GM18511 (cell line): Measurements from ENCODE around the gene SIK2.

Source experiments
- ATAC-seq: cut with Tn5 transposase; IDR thresholded peaks from one replicate; pipeline ENCODE4 v1.9.1; 2021; ENCODE audit warnings: mild to moderate bottlenecking, moderate library complexity; ENCODE audit not compliant: unreplicated experiment

Gene SIK2

DNA sequence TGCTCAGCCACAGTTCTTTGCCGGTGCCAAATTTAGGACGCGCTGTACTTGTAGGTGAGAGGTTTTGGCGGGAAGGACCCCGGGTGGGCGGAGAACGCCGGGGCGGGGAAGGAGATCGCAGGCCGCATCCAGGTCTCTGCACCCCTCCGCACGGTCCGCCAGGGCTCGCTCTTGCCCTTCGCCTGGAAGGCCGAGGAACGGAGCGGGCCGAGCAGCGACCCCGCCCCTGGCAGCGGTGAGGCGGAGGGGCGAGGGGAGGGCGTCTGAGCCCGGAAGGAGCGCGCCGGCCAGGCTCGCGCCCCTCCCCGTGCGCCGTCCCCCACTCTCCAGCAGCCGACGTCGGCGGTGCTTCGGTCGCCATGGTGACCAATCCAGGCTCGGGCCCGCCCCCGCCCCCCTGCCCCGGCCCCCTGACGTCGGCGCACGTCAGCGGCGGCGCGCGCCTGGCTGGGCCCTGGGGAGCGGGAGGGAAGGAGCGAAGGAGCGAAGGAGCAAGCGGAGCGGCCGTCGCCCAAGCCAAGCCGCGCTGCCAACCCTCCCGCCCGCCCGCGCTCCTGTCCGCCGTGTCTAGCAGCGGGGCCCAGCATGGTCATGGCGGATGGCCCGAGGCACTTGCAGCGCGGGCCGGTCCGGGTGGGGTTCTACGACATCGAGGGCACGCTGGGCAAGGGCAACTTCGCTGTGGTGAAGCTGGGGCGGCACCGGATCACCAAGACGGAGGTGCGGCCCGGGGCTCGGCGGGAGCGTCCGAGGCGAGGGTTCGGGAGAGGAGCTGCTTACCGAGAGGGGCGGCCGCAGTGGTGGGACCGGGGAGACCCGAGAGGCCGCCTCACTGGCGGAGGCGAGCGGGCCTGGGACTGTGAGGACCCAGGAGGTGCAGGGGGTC lies at the start of gene SIK2:
SIK2 (plus strand) TSS at position 471 of the 886 bp plus-strand sequence; CDS start at position 586, 115 bp downstream.
- ATAC-seq: peak; percentile 86

DNA sequence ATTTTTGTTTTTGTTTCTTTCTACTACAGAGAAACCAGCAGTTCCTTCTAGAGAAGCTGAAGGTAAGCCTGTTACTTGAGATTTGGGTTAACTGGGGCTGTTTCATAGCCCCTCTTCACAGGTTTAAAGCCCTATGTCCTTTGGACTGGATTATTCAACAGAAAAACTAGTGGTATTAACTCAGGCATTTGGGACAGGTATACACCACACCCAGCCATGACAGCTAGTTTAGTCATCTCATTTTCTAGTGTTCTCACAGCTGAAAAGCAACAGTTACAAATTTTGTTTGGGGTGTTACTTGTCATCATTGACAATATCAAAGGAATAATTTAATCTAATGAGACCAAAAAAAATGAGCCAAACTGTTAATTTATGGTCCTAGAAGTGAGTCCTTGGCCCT lies 47.7 kb upstream of the SIK2 start:
- ATAC-seq: no peak

DNA sequence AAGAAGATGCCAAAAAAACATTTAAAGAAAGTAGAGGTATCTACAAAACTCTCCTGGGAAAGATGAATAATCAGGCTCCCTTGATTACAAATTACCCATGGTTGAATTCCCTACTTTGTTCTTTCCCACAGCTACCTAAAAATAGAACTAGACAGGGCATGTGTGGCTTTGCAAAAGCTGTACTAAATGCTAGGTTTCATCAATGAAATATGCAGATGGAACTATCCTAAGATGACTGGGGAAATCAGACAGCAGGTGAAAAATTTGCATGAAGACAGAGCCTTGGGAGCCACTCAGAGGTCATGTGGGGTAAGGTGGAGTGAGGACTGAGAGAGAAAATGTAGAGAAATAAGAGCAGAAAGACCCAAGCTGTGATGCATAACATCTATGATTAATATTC lies 47.0 kb upstream of the SIK2 start:
- no peak for ATAC-seq

DNA sequence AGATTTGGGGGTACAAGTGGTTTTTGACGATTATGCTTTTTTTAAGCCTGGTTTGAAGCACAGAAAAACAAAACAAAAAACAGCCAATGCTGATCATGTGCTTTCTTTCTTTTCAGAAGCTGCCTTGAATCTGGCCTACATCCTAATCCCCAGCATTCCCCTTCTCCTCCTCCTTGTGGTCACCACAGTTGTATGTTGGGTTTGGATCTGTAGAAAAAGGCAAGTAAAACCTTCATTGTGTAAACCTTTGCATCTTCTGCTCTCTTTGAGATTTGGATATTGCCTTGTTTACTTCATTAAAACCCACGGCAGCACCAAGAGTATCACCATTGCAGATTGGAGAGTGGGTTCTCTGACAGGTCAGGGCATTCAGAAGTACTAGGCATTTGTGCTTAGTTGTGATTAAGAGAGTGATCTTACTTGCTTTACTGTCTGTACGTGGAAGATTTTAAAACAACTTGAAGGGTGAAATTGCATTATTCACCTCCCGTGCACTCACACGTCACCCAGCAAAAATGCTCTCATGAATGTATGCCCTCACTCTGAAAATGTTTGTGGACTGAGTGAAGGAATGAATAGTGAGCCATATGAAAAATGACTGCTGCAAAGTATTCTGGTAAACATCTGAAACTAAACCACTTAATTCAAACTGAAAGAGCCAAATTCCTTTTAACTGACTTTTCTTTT lies 44.7 kb upstream of the SIK2 start:
- no peak for ATAC-seq

DNA sequence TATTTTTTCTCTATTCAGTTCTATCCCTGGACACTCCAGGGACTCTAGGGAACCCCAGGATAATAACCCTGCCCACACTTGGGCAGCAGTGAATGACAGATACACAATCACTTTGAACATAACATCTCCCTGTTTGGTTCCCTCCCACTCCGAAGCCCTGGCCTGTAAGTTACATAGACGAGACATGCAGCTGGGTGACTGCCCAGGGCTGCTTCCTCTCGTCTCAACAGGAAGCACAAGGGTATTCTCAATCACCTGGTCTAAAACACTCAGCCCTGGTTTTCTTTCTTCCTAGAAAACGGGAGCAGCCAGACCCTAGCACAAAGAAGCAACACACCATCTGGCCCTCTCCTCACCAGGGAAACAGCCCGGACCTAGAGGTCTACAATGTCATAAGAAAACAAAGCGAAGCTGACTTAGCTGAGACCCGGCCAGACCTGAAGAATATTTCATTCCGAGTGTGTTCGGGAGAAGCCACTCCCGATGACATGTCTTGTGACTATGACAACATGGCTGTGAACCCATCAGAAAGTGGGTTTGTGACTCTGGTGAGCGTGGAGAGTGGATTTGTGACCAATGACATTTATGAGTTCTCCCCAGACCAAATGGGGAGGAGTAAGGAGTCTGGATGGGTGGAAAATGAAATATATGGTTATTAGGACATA lies 42.3 kb upstream of the SIK2 start:
- no peak for ATAC-seq

DNA sequence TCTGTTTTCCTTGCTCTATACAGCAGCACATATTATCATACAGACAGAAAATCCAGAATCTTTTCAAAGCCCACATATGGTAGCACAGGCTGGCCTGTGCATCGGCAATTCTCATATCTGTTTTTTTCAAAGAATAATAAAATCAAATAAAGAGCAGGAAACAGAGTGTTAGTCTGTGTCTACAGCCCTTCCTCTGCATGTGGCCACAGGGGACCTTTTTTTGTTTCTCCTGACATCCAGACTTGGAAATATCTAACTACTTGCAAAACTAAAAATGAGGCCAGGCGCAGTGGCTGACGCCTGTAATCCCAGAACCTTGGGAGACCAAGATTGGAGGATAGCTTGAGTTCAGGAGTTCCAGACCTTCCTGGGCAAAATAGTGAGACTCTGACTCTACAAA lies 41.4 kb upstream of the SIK2 start:
- ATAC-seq: no peak

DNA sequence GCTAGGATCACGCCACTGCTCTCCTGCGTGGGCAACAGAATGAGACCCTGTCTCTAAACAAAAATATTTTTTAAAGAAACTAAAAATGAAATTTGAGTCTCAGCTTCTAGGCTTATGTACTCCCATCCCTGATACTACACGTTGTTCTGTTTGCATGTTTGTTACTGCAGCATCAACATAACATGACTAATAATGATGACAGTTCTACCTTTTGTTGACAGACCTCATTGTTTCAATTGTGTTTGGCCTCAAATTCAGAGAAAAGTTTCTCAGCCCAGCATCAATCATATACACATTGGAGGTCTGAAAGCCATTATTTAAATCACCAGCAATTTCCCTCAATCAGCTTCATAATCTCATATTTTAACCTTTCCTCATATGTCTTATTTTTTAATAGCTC lies 40.9 kb upstream of the SIK2 start:
- ATAC-seq: no peak

DNA sequence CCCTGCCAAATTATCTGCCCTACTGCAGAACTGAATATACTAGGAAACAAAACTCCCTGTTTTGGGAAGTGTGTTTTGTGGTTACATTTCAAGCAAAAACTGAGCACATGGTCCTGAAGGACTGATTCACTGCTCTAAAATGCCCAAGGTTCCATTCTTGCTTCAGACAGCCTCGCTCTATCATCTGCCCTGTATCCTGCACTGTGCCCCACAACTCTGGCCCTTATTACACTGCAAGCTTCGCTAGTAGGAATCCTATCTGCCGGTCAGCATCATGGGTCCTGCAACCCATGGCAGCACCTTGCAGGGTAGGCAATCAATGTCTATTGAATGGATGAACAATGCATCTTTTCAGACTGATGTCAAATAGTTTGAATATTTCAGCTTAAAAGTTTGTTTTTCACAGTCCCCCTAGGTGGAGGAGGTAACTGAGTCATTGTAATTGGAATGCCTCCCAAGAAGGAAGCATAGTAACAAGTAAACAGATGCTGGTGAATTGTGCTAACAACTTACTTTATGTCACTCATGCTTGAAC lies 40.4 kb upstream of the SIK2 start:
- no peak for ATAC-seq

DNA sequence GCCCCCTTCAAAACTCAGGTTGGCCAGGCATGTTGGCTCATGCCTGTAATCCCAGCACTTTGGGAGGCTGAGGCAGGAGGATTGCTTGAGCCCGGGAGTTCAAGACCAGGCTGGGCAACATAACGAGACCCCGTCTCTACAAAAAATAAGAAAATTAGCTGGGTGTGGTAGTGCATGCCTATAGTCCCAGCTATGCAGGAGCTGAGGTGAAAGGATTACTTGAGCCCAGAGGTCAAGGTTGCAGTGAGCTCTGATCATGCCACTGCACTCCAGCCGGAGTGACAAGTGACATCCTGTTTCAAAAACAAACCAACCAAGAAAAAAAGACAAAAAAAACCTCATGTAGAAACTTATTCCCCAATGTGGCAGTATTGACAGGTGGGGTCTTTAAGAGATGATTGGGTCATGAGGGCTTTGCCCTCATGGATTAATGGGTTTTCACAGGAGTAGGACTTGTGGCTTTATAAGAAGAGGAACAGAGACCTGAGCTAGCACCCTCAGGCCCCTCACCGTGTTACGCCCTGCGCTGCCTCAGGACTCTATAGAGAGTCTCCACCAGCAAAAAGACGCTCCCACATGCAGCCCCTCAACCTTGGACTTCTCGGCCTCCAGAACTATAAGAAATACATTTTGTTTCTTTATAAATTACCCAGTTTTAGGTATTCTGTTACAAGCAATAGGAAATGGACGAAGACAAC lies 39.4 kb upstream of the SIK2 start:
- no peak for ATAC-seq

DNA sequence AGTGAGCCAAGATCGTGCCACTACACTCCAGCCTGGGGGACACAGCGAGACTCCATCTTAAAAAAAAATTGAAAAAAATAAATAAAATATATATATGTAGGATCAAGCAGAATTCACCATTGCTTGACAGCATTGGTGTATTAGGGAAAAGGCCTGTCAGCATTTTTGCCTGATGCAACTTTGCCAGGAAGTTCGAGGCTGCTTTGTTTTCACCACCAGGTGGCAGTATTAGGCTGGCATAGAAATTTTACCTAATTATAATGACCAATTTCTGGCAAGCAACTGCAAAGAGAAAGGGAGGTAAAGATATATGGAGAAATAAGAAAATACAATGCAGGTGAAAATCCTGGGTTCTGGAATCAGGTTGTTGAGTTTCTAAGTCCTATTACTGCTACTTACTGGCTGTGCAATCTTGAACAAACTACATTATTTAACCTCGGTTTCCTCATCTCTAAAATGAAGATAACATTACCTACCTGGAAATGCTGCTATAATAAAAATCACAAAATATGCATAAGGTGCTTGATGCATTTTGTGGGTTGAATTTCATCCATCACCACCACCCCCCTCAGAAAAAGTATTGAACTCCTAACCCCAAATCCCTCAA lies 37.0 kb upstream of the SIK2 start:
- ATAC-seq: peak; percentile 49

DNA sequence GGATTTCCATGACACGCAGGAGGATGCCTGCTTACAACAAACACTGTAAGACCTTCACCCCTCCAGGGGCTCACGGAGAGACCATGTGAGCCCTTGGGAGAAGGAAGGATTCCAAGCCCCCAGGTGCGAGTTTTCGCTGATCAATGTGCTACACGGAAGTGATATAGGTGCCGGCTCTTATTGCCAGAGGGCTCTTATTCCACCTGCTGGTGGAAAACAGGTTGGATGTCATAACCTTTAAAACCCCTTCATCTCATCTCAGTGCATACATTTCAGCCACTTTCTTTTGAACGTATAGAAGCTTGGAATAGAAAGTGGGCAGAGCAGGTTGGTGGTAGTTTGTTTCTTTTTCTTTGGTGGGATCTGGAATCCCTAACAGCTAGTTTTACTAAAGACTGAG lies 35.9 kb upstream of the SIK2 start:
- no peak for ATAC-seq

DNA sequence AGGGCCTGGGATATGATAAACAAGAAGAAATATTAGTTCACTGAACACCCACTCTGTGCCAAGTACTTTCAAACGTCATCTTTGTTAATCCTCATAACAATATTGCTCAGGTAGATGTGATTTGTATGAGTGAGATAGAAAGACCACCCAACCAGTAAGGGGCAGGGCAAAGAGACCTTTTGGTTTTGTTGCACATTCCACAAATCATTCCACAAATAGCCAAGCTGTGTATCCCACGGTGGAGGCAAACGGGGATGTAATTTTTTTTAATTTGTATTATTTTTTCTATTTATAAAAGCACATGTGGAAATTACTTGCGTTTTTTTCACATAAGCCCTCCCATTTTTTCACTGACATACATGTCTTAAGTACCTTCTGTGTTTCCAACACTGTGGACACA lies 32.8 kb upstream of the SIK2 start:
- ATAC-seq: no peak

DNA sequence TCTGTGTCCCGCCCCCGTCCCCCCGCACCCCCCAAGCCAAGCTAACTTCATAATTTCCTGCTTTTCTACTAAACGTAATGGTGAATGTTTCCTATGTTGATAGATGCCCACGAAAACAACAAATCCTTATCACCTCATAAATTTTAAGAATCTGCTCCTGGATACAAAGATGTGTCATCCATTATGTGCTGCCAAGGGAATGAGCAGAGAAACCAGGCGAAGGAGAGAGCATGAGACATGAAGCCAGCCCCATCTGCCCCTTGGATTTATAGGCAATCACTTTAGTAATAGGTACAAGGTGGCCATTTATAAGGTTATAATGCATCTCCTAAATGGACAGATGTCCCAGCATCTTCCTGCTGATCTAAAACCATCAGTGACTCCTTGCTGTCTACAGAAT lies 31.5 kb upstream of the SIK2 start:
- no peak for ATAC-seq

DNA sequence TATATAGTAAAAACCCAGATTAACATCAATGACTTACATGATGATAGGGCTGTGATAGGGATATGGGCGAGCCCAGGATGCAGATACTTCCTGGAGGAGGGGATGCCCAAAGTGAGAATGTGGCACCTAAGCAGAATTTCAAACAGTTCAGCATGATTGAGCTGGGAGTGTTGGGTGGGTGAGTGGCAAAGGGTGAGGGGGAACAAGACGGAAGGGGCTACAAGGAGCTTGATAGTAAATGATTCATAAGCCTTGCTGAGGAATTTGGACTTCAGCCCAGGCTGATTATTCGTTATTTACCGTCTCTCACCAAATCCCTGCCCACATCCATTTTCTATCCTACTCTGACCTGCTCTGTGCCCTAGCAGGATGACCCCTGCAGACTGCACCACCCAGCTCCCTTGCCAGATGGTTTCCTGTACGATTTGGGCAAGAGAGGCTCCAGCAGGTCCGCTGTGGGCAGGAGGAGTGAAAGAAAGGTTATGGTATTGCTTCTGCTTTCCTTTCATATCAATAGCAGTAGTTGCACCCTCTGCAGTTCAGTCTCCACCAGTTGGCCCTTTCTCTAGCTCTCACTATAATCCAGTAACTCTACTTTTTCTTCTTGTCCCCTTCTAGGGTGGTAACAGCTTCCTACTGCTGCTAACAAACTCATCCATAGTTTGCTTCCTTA lies 30.3 kb upstream of the SIK2 start:
- ATAC-seq: peak; percentile 59

DNA sequence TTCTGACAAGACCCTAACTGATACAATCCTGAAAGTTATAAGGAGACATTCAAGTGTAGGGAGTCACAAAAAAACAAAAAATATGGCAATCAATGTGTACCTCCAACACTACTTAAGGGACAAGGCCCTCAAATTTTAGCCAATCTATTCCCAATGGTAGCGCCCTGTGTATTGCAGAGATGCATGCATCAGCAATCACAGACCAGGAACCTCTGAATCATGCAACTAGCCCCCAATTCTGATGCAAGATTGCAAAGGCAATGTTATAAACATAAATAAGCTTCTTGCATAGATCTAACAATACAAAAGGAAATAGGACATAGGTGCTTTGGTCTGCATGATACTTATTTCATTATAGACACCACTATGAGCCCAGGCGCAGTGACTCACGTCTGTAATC lies 29.7 kb upstream of the SIK2 start:
- no peak for ATAC-seq

DNA sequence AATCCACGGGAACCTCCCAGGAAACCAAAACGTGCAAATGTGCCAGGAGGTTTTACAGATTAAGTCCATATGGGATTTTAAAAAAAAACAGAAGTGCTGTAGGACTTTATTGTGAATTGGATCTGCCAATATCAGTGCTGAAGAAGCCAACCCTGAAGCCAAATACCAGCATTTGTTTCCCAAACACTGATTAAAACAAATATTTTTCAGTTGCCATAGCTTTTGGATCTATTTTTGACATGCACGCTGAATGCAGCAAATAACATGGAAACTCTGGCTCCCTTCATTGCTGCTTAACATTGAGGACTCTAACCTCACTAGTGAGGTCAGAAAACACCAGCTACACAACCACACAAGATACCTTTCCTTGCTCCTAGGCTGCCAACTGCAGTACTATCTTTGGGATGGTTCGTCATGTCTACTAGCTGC lies 28.4 kb upstream of the SIK2 start:
- ATAC-seq: no peak

DNA sequence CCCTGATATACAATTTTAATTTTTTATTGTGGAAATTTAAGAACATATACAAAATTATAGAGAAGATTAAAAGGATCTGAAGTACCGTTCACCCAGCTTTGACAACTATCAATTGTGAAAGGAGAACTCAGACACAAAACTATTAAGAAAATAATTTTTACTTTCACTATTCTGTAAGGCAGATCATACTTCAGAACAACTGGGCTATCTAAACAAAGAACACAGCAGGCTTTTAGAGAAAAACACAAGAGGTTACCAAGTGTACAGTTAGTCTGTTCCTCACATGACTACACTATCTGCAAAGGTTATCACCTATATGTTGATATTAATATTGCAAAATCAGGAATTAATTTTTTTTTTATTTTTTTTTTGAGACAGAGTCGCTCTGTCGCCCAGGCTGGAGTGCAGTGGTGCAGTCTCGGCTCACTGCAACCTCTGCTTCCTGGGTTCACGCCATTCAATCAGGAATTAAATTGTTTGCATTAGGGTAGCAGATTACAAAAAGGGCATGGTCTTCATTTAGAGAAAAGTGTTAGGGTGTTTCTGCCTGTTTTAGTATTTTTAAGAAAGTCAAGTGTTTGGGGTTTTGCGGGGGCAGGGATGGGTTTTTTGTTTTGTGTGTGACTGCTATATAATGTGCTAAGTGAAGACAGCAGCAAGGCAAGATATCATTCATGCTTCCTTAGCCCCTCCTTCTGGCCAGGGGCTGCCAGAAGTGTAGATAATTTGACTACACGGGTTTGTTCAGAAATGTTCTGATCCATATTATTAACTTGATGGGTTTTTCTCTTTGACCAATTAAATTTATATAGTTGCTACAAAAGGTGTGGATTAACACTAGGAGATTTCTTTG lies 27.6 kb upstream of the SIK2 start:
- ATAC-seq: no peak

DNA sequence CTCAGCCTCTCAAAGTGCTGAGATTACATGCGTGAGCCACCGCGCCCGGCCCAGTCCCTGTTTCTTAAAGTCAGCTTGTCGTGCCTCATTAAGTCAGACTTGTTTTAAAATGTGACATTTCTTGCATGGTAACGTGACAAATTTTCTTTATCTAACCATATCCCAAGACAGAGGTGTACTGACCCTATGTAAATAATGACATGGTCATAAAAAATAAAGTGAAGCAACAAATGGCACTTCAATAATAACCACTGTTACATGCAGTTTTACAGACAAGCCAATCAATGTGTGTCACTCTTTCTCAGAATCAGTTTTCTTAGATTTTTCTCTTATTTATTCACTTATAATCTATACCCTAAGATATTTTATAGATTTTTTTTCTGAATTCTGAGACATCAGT lies 26.5 kb upstream of the SIK2 start:
- ATAC-seq: no peak

DNA sequence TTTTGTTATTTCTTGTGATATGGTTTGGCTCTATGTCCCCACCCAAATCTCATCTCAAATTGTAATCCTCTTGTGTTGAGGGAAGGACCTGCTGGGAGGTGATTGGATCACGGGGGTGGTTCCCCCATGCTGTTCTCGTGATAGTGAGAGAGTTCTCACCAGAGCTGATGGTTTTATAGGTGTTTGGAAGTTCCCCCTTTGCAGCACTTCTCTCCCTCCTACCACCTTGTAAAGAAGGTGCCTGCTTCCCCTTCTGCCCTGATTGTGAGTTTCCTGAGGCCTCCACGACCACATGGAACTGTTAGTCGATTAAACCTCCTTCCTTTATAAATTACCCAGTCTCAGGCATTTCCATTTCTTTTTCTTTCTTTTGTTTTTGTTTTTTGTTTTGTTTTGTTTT lies 24.4 kb upstream of the SIK2 start:
- no peak for ATAC-seq
